HepG2 (cell line): ENCODE results near the gene BDKRB1.

ENCODE experiments used
- CBX5 ChIP-seq: sonication (generic); formaldehyde crosslinking; IDR thresholded peaks from 2 replicates; pipeline ENCODE4 v1.4.0; 2020; ENCODE audit warnings: missing genetic modification reagents, borderline replicate concordance
- EZH2 ChIP-seq: conservative IDR thresholded peaks from 2 replicates; pipeline ENCODE4 v1.6.1; 2012; ENCODE audit warnings: mild to moderate bottlenecking, low read depth, low read length, moderate library complexity
- JUND ChIP-seq: sonication (generic); formaldehyde crosslinking; IDR thresholded peaks from 2 replicates; pipeline ENCODE4 v1.8.0; 2022; ENCODE audit warnings: mild to moderate bottlenecking, missing genetic modification reagents
- MAX ChIP-seq: IDR thresholded peaks from 2 replicates; pipeline ENCODE4 v1.6.1; 2012; ENCODE audit warnings: inconsistent platforms
- RBM39 ChIP-seq: fragments of 200-400 bp; formaldehyde crosslinking; IDR thresholded peaks from one replicate; pipeline ENCODE4 v1.6.1; 2018; ENCODE audit warnings: antibody characterized with exemption, mild to moderate bottlenecking, low read depth, low read length; ENCODE audit not compliant: poor library complexity, severe bottlenecking
- REST ChIP-seq, 2 experiments: IDR thresholded peaks; 2 replicates each; pipeline ENCODE4 v1.6.1; 2011 to 2012; ENCODE audit warnings: low read length in 2 of 2, borderline replicate concordance in 1 of 2, low read depth in 1 of 2, mild to moderate bottlenecking in 1 of 2, moderate library complexity in 1 of 2
- TCF12 ChIP-seq, 2 experiments: fragments of 450-650 bp in 1 of 2; sonication (generic) in 1 of 2; formaldehyde crosslinking in 1 of 2; IDR thresholded peaks; 2 replicates each; pipeline versions ENCODE4 v1.6.1 to v1.8.0; 2017 to 2022; ENCODE audit warnings: antibody characterized with exemption in 1 of 2, mild to moderate bottlenecking in 1 of 2, missing genetic modification reagents in 1 of 2, moderate library complexity in 1 of 2
- TRAFD1 ChIP-seq: sonication (generic); formaldehyde crosslinking; IDR thresholded peaks from 2 replicates; pipeline ENCODE4 v1.5.1; 2020; ENCODE audit warnings: missing genetic modification reagents, mild to moderate bottlenecking, borderline replicate concordance
- USF2 ChIP-seq, 2 experiments: sonication (generic) in 1 of 2; formaldehyde crosslinking in 1 of 2; IDR thresholded peaks; 2 replicates each; pipeline versions ENCODE4 v1.5.1 to v1.6.1; 2011 to 2020; ENCODE audit warnings: borderline replicate concordance in 1 of 2, low read depth in 1 of 2, low read length in 1 of 2, mild to moderate bottlenecking in 1 of 2, missing genetic modification reagents in 1 of 2, moderate library complexity in 1 of 2
- ZFP1 ChIP-seq: IDR thresholded peaks from 2 replicates; pipeline ENCODE4 v1.6.1; 2016

GRCh38 chr14:96239711-96240141 is 16.3 kb upstream of the BDKRB1 start:
- TF ChIP-seq RBM39 (no peak), USF2 (IDR thresholded peaks at IDR 0.05; ENCODE audit: low read depth, low read length) (no peak), USF2 (CRISPR knock-in tag; IDR thresholded peaks at IDR 0.05; ENCODE audit: borderline replicate concordance) (no peak), JUND (CRISPR knock-in tag) (no peak), REST (IDR thresholded peaks at IDR 0.05; ENCODE audit: borderline replicate concordance in 1 of 2, low read depth in 1 of 2, low read length in 2 of 2) (no peak), MAX (no peak), ZFP1 (no peak), TRAFD1 (CRISPR knock-in tag) (no peak), CBX5 (no peak), EZH2 (no peak), TCF12 (IDR thresholded peaks at IDR 0.05) (no peak), TCF12 (CRISPR knock-in tag; IDR thresholded peaks at IDR 0.05) (no peak)
